Neuronal stem cell (in vitro differentiated cells): ENCODE results near the gene TCF4.
A peak's percentile ranks its signal among the peaks of the same experiment; 100 is the strongest.

Source experiments
- DNase-seq: peaks from one replicate; pipeline ENCODE4 v3.0.0-alpha.2; 2013; ENCODE audit warnings: low spot score
- H2AFZ ChIP-seq: one replicate; pipeline ENCODE4 v1.6.1; 2013; ENCODE audit warnings: mild to moderate bottlenecking, low read length, inconsistent platforms
- H2AK5ac ChIP-seq: 2 replicates; pipeline ENCODE4 v1.6.1; 2013; ENCODE audit warnings: low read depth, mild to moderate bottlenecking, inconsistent platforms, low read length, moderate library complexity, mixed read lengths
- H2BK120ac ChIP-seq: 2 replicates; pipeline ENCODE4 v1.6.1; 2013; ENCODE audit warnings: low read depth, mild to moderate bottlenecking, inconsistent platforms, low read length, moderate library complexity, mixed read lengths
- H2BK12ac ChIP-seq: one replicate; pipeline ENCODE4 v1.6.1; 2013; ENCODE audit warnings: low read length, inconsistent platforms
- H2BK15ac ChIP-seq: 2 replicates; pipeline ENCODE4 v1.6.1; 2013; ENCODE audit warnings: mild to moderate bottlenecking, low read length, inconsistent platforms, mixed read lengths
- H2BK5ac ChIP-seq: one replicate; pipeline ENCODE4 v1.6.1; 2013; ENCODE audit warnings: inconsistent platforms, mild to moderate bottlenecking, low read length, moderate library complexity
- H3K14ac ChIP-seq: one replicate; pipeline ENCODE4 v1.6.1; 2013; ENCODE audit warnings: low read length, inconsistent platforms
- H3K18ac ChIP-seq: 2 replicates; pipeline ENCODE4 v1.6.1; 2013; ENCODE audit warnings: low read length, inconsistent platforms
- H3K23ac ChIP-seq: 2 replicates; pipeline ENCODE4 v1.6.1; 2013; ENCODE audit warnings: low read depth, mild to moderate bottlenecking, mixed read lengths, low read length, inconsistent platforms; ENCODE audit not compliant: poor library complexity
- H3K27ac ChIP-seq: replicated peaks from 3 replicates; pipeline ENCODE4 v1.5.1; 2013; ENCODE audit warnings: low read length, inconsistent platforms
- H3K27me3 ChIP-seq, 3 experiments: 2 replicates each; pipeline ENCODE4 v1.6.1; 2013; ENCODE audit warnings: low read length in 3 of 3, mild to moderate bottlenecking in 2 of 3, inconsistent platforms in 1 of 3, low read depth in 1 of 3, mixed read lengths in 1 of 3, moderate library complexity in 1 of 3; ENCODE audit not compliant: control insufficient read depth in 3 of 3, insufficient read depth in 3 of 3
- H3K36me3 ChIP-seq, 2 donors: replicated peaks in 1 of 2; 2 replicates each; pipeline ENCODE4 v1.6.1; 2013; ENCODE audit warnings: low read length in 2 of 2; ENCODE audit not compliant: control insufficient read depth in 2 of 2, insufficient read depth in 2 of 2
- H3K4ac ChIP-seq: 2 replicates; pipeline ENCODE4 v1.6.1; 2013; ENCODE audit warnings: inconsistent platforms, mild to moderate bottlenecking, low read length, moderate library complexity
- H3K4me1 ChIP-seq, 2 donors: 1 replicate in 1 of 2; 2 replicates in 1 of 2; pipeline ENCODE4 v1.6.1; 2013; ENCODE audit warnings: low read length in 2 of 2, low read depth in 1 of 2; ENCODE audit not compliant: control insufficient read depth in 2 of 2, insufficient read depth in 1 of 2
- H3K4me2 ChIP-seq: one replicate; pipeline ENCODE4 v1.6.1; 2013; ENCODE audit warnings: mild to moderate bottlenecking, low read length, inconsistent platforms; ENCODE audit not compliant: insufficient read depth, poor library complexity, severe bottlenecking
- H3K4me3 ChIP-seq, 2 donors: 2 replicates each; pipeline ENCODE4 v1.5.1; 2013; ENCODE audit warnings: low read length in 2 of 2, mild to moderate bottlenecking in 2 of 2, inconsistent platforms in 1 of 2, moderate library complexity in 1 of 2
- H3K79me1 ChIP-seq: one replicate; pipeline ENCODE4 v1.6.1; 2013; ENCODE audit warnings: low read depth, mild to moderate bottlenecking, inconsistent platforms, low read length, moderate library complexity
- H3K9ac ChIP-seq: one replicate; pipeline ENCODE4 v1.6.1; 2013; ENCODE audit warnings: mild to moderate bottlenecking, low read depth, low read length, inconsistent platforms; ENCODE audit not compliant: poor library complexity
- H3K9me3 ChIP-seq, 2 donors: replicated peaks in 1 of 2; 2 replicates each; pipeline versions ENCODE3 to v1.6.1; 2013; ENCODE audit warnings: low read length in 2 of 2, mild to moderate bottlenecking in 2 of 2, inconsistent platforms in 1 of 2, low read depth in 1 of 2, mixed read lengths in 1 of 2, moderate library complexity in 1 of 2; ENCODE audit not compliant: control insufficient read depth in 2 of 2, insufficient read depth in 1 of 2
- H4K8ac ChIP-seq: one replicate; pipeline ENCODE4 v1.6.1; 2013; ENCODE audit warnings: low read depth, mild to moderate bottlenecking, inconsistent platforms, low read length, moderate library complexity
- H4K91ac ChIP-seq: one replicate; pipeline ENCODE4 v1.6.1; 2013; ENCODE audit warnings: low read length, low read depth, mild to moderate bottlenecking, inconsistent platforms; ENCODE audit not compliant: poor library complexity
- WGBS, 2 donors: extraction: QIAGEN DNeasy Blood & Tissue Kit; methylation state at CpG; one replicate each; pipeline ENCODE4 v1.1.7; 2013; ENCODE audit warnings: missing lambda C conversion rate in 2 of 2, mixed read lengths in 1 of 2; ENCODE audit not compliant: insufficient read length in 2 of 2, insufficient replicate concordance in 1 of 2; ENCODE audit errors: extremely low coverage in 2 of 2; 5-methylcytosine and 5-hydroxymethylcytosine counted together

TCF4 gene

GRCh38 chr18:55232506-55232905 lies 355.5 kb downstream of the TCF4 start:
- no peak overlapping the region for H4K91ac ChIP-seq
- no peak overlapping the region for H2AFZ ChIP-seq
- H3K4ac ChIP-seq: no peak overlapping the region
- H3K4me2 ChIP-seq: no peak overlapping the region
- H3K18ac ChIP-seq: no peak overlapping the region
- WGBS, 2 donors: no CpG with 5 or more reads among the region's 6 CpGs
- H2BK5ac ChIP-seq: no peak overlapping the region
- no peak overlapping the region for H2BK12ac ChIP-seq
- H3K36me3 ChIP-seq: peaks cover 17 to 71% of the 10 kb centered on the region in 2 donors
- H4K8ac ChIP-seq: no peak overlapping the region
- no peak overlapping the region for H2BK120ac ChIP-seq
- H3K4me1 ChIP-seq: peaks cover 6 to 13% of the 10 kb centered on the region in 2 donors
- no peaks in the 10 kb centered on the region for H3K27me3 ChIP-seq
- no peak overlapping the region for H3K4me3 ChIP-seq
- DNase-seq: no peak
- H2BK15ac ChIP-seq: no peak overlapping the region
- H3K9ac ChIP-seq: no peak overlapping the region
- no peak overlapping the region for H3K23ac ChIP-seq
- no peak overlapping the region for H3K27ac ChIP-seq
- no peak overlapping the region for H2AK5ac ChIP-seq
- H3K79me1 ChIP-seq: no peaks in the 10 kb centered on the region
- H3K9me3 ChIP-seq: no peaks in the 10 kb centered on the region
- no peak overlapping the region for H3K14ac ChIP-seq

- Histone ChIP-seq H3K36me3 (peaks cover 21 to 95% of the 10 kb centered on the region in 2 donors), H3K27me3 (no peaks in the 10 kb centered on the region)
Measured at GRCh38 chr18:55229682-55230081, 358.3 kb downstream of the TCF4 start.

GRCh38 chr18:55228707-55229106 lies 359.3 kb downstream of the TCF4 start:
- Histone ChIP-seq H3K27me3 (no peaks in the 10 kb centered on the region), H2BK12ac (no peak overlapping the region), H4K91ac (no peak overlapping the region), H3K4me3 (no peak overlapping the region), H3K23ac (no peak overlapping the region), H3K36me3 (peaks cover 15 to 96% of the 10 kb centered on the region in 2 donors), H3K18ac (peak overlapping the region; percentile 51), H4K8ac (no peak overlapping the region), H3K4me1 (peaks cover 6 to 13% of the 10 kb centered on the region in 2 donors), H3K27ac (peak overlapping the region; percentile 47), H2BK5ac (no peak overlapping the region), H3K9me3 (no peaks in the 10 kb centered on the region), H3K9ac (peak overlapping the region; percentile 61), H3K4ac (no peak overlapping the region), H3K14ac (no peak overlapping the region), H2BK120ac (no peak overlapping the region), H2AK5ac (no peak overlapping the region), H3K4me2 (no peak overlapping the region), H3K79me1 (no peaks in the 10 kb centered on the region), H2BK15ac (no peak overlapping the region), H2AFZ (no peak overlapping the region)
- DNase-seq: no peak
- WGBS, 2 donors: no CpG with 5 or more reads among the region's 15 CpGs

More at GRCh38 chr18:55229682-55230081, 358.3 kb downstream of the TCF4 start:
- Histone ChIP-seq H2BK120ac (no peak overlapping the region), H3K4me1 (peaks cover 6 to 13% of the 10 kb centered on the region in 2 donors), H3K4me2 (no peak overlapping the region), H3K14ac (no peak overlapping the region), H2BK12ac (no peak overlapping the region), H2AFZ (no peak overlapping the region), H3K9ac (no peak overlapping the region), H2BK15ac (no peak overlapping the region), H3K4ac (no peak overlapping the region), H3K79me1 (no peaks in the 10 kb centered on the region), H3K9me3 (no peaks in the 10 kb centered on the region), H4K8ac (no peak overlapping the region), H2AK5ac (no peak overlapping the region), H2BK5ac (no peak overlapping the region), H3K27ac (no peak overlapping the region), H3K18ac (no peak overlapping the region), H3K4me3 (no peak overlapping the region), H3K23ac (no peak overlapping the region), H4K91ac (no peak overlapping the region)
- WGBS, 2 donors: no CpG with 5 or more reads among the region's 4 CpGs
- DNase-seq: no peak

- Histone ChIP-seq H3K4me1 (peaks cover 6 to 13% of the 10 kb centered on the region in 2 donors), H2BK5ac (no peak overlapping the region), H3K36me3 (peaks cover 14 to 94% of the 10 kb centered on the region in 2 donors), H4K8ac (no peak overlapping the region), H3K27me3 (no peaks in the 10 kb centered on the region), H2BK12ac (no peak overlapping the region), H2BK15ac (no peak overlapping the region), H3K18ac (no peak overlapping the region), H3K14ac (no peak overlapping the region), H3K9ac (no peak overlapping the region), H3K27ac (no peak overlapping the region), H2AFZ (no peak overlapping the region), H3K23ac (no peak overlapping the region), H3K4me3 (no peak overlapping the region), H3K4ac (no peak overlapping the region), H2AK5ac (no peak overlapping the region), H3K4me2 (no peak overlapping the region), H3K9me3 (no peaks in the 10 kb centered on the region), H2BK120ac (no peak overlapping the region), H3K79me1 (no peaks in the 10 kb centered on the region), H4K91ac (no peak overlapping the region)
- DNase-seq: peak; percentile 45
- no CpG with 5 or more reads among the region's 6 CpGs for WGBS, 2 donors
Measured at GRCh38 chr18:55228191-55228590, 359.8 kb downstream of the TCF4 start.
